ENCODE measurements around the gene ELL. TPM values are rescaled to one million over a fixed set of nuclear protein-coding genes. Genes with fewer than 3 reads are reported as not detected.
A peak's percentile ranks its signal among the peaks of the same experiment; 100 is the strongest.

Gene ELL
- total and polyA plus RNA-seq, 9 of the 15 experiments (the other 6 are each of a cell fraction or from before 2014, with no cell fraction given): 0.24 to 22.5 (median 4.1) TPM

- TF ChIP-seq, protein P1, sequence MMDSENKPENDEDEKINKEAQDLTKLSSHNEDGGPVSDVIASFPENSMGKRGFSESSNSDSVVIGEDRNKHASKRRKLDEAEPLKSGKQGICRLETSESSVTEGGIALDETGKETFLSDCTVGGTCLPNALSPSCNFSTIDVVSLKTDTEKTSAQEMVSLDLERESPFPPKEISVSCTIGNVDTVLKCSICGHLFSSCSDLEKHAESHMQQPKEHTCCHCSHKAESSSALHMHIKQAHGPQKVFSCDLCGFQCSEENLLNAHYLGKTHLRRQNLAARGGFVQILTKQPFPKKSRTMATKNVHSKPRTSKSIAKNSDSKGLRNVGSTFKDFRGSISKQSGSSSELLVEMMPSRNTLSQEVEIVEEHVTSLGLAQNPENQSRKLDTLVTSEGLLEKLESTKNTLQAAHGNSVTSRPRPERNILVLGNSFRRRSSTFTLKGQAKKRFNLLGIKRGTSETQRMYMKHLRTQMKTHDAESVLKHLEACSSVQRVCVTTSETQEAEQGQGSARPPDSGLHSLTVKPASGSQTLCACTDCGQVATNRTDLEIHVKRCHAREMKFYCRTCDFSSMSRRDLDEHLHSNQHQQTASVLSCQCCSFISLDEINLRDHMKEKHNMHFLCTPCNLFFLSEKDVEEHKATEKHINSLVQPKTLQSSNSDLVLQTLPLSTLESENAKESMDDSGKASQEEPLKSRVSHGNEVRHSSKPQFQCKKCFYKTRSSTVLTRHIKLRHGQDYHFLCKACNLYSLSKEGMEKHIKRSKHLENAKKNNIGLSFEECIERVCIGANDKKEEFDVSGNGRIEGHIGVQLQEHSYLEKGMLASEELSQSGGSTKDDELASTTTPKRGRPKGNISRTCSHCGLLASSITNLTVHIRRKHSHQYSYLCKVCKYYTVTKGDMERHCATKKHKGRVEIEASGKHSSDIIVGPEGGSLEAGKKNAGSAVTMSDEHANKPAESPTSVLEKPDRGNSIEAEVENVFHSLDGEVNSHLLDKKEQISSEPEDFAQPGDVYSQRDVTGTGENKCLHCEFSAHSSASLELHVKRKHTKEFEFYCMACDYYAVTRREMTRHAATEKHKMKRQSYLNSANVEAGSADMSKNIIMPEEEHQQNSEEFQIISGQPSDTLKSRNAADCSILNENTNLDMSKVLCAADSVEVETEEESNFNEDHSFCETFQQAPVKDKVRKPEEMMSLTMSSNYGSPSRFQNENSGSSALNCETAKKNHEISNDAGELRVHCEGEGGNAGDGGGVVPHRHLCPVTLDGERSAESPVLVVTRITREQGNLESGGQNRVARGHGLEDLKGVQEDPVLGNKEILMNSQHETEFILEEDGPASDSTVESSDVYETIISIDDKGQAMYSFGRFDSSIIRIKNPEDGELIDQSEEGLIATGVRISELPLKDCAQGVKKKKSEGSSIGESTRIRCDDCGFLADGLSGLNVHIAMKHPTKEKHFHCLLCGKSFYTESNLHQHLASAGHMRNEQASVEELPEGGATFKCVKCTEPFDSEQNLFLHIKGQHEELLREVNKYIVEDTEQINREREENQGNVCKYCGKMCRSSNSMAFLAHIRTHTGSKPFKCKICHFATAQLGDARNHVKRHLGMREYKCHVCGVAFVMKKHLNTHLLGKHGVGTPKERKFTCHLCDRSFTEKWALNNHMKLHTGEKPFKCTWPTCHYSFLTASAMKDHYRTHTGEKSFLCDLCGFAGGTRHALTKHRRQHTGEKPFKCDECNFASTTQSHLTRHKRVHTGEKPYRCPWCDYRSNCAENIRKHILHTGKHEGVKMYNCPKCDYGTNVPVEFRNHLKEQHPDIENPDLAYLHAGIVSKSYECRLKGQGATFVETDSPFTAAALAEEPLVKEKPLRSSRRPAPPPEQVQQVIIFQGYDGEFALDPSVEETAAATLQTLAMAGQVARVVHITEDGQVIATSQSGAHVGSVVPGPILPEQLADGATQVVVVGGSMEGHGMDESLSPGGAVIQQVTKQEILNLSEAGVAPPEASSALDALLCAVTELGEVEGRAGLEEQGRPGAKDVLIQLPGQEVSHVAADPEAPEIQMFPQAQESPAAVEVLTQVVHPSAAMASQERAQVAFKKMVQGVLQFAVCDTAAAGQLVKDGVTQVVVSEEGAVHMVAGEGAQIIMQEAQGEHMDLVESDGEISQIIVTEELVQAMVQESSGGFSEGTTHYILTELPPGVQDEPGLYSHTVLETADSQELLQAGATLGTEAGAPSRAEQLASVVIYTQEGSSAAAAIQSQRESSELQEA (IDR thresholded peaks at IDR 0.05; ENCODE audit: low read depth): no peak
- TF ChIP-seq ZBTB7A (IDR thresholded peaks at IDR 0.05; ENCODE audit: borderline replicate concordance, control insufficient read depth, low read depth, low read length) (peak; percentile 71; the same call in 1 of the 2 replicates), SMAD2 (IDR thresholded peaks at IDR 0.05; ENCODE audit: low read depth, low read length) (no peak), GABPB1 (CRISPR knock-in tag; IDR thresholded peaks at IDR 0.05) (no peak; the same call in 1 of the 2 replicates), MYC (IDR thresholded peaks at IDR 0.05; ENCODE audit: low read depth, low read length) (peak; percentile 46), MYC (CRISPR knock-in tag; IDR thresholded peaks at IDR 0.05; ENCODE audit: borderline replicate concordance, low read depth) (no peak), ZNF766 (CRISPR knock-in tag; conservative IDR thresholded peaks at IDR 0.05) (peak; percentile 90), SIRT6 (IDR thresholded peaks at IDR 0.05; ENCODE audit: low read depth, low read length) (no peak), CREM (IDR thresholded peaks at IDR 0.05; ENCODE audit: low read depth) (peak; percentile 55)
These were observed 102.6 kb downstream of the ELL start, which contains the start of gene SSBP4 (continued) for GRCh38 chr19:18419195-18419698.
